Astrocyte (in vitro differentiated cells and primary cell): ENCODE data around the gene SPATA16. TPM values are rescaled to one million over a fixed set of nuclear protein-coding genes. Genes with fewer than 3 reads are reported as not detected.

Experiments used
- DNase-seq: peaks from one replicate; pipeline ENCODE4 v3.0.0-alpha.2; 2010; ENCODE audit warnings: low read depth
- FAIRE-seq: peaks from 2 replicates; lab custom pipeline; 2011; peaks lifted over from hg19 to GRCh38; lab: Jason Lieb, UNC
- H2AFZ ChIP-seq: 2 replicates; pipeline ENCODE4 v1.6.0; 2012; ENCODE audit warnings: low read depth, low read length, inconsistent platforms
- H3K27ac ChIP-seq: 2 replicates; pipeline ENCODE4 v1.5.1; 2011; ENCODE audit warnings: low read depth, low read length, inconsistent platforms
- H3K27me3 ChIP-seq: 2 replicates; pipeline ENCODE4 v1.6.0; 2011; ENCODE audit warnings: low read length, inconsistent platforms; ENCODE audit not compliant: insufficient read depth
- H3K36me3 ChIP-seq: 2 replicates; pipeline ENCODE4 v1.5.1; 2011; ENCODE audit warnings: low read length, inconsistent platforms; ENCODE audit not compliant: insufficient read depth
- H3K4me1 ChIP-seq: 2 replicates; pipeline ENCODE4 v1.5.1; 2011; ENCODE audit warnings: low read length, inconsistent platforms; ENCODE audit not compliant: insufficient read depth
- H3K4me2 ChIP-seq: 2 replicates; pipeline ENCODE4 v1.6.0; 2012; ENCODE audit warnings: low read length, inconsistent platforms
- H3K4me3 ChIP-seq: 2 replicates; pipeline ENCODE4 v1.5.1; 2011; ENCODE audit warnings: low read depth, mild to moderate bottlenecking, low read length, inconsistent platforms; ENCODE audit not compliant: insufficient read depth
- H3K79me2 ChIP-seq: 2 replicates; pipeline ENCODE4 v1.6.0; 2012; ENCODE audit warnings: mild to moderate bottlenecking, low read length, inconsistent platforms; ENCODE audit not compliant: insufficient read depth
- H3K9ac ChIP-seq: 2 replicates; pipeline ENCODE4 v1.6.0; 2012; ENCODE audit warnings: mild to moderate bottlenecking, low read length, inconsistent platforms
- H3K9me3 ChIP-seq: 2 replicates; pipeline ENCODE4 v1.5.1; 2012; ENCODE audit warnings: low read depth, mild to moderate bottlenecking, low read length, inconsistent platforms; ENCODE audit not compliant: insufficient read depth
- H4K20me1 ChIP-seq: 2 replicates; pipeline ENCODE4 v1.6.0; 2012; ENCODE audit warnings: low read length, inconsistent platforms; ENCODE audit not compliant: insufficient read depth
- H3K27ac Mint-ChIP-seq: one replicate; pipeline ENCODE4 v1.8.0; 2021; ENCODE audit warnings: mild to moderate bottlenecking, mixed read lengths; ENCODE audit not compliant: unreplicated experiment
- H3K27me3 Mint-ChIP-seq: one replicate; pipeline ENCODE4 v1.8.0; 2021; ENCODE audit warnings: low read depth, mixed read lengths; ENCODE audit not compliant: unreplicated experiment
- H3K36me3 Mint-ChIP-seq: one replicate; pipeline ENCODE4 v1.8.0; 2021; ENCODE audit warnings: low read depth, mixed read lengths; ENCODE audit not compliant: unreplicated experiment
- H3K4me1 Mint-ChIP-seq: one replicate; pipeline ENCODE4 v1.8.0; 2021; ENCODE audit warnings: low read depth, mixed read lengths; ENCODE audit not compliant: unreplicated experiment
- H3K4me3 Mint-ChIP-seq: one replicate; pipeline ENCODE4 v1.8.0; 2021; ENCODE audit warnings: mild to moderate bottlenecking, moderate library complexity, mixed read lengths; ENCODE audit not compliant: unreplicated experiment
- H3K9me3 Mint-ChIP-seq: one replicate; pipeline ENCODE4 v1.8.0; 2021; ENCODE audit warnings: mild to moderate bottlenecking, mixed read lengths; ENCODE audit not compliant: unreplicated experiment
- EZH2 ChIP-seq: IDR thresholded peaks from 2 replicates; pipeline ENCODE4 v1.6.1; 2012; ENCODE audit warnings: mild to moderate bottlenecking, low read length, inconsistent platforms; ENCODE audit not compliant: insufficient read depth
- total RNA-seq: library from RNA; stranded (reverse); gene quantifications from 2 replicates; pipeline ENCODE4 v1.2.1, GENCODE V29; 2021
- TF ChIP-seq, protein P1 (sequence below): IDR thresholded peaks from 2 replicates; pipeline ENCODE4 v1.5.1; 2011; ENCODE audit warnings: low read depth, mild to moderate bottlenecking, inconsistent platforms, low read length, moderate library complexity; ENCODE audit not compliant: insufficient read depth

SPATA16 gene
- total RNA-seq, 1 donor from 2014 or later, result not detected

DNA sequence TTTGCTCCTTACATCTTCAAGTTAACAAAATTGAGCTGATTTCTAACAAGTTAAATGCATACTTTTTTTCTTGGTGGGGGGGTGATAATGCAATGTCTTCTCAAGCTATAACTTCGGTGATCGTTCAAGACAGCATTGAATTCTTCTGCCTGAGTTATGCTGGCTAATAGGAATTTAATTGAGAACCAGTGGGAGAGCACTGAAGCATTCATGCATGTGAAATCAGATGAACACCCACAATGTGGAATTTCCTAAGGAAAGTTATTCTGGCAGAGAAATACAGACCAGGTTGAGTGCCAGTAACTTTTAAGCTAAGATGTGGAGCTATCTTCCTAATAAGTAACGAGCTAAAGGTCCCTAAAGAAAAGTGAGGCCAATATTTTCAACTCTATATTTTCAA lies 3.0 kb downstream of the SPATA16 start:
- H3K36me3 Mint-ChIP-seq, result no peaks in the 10 kb centered on the region

DNA sequence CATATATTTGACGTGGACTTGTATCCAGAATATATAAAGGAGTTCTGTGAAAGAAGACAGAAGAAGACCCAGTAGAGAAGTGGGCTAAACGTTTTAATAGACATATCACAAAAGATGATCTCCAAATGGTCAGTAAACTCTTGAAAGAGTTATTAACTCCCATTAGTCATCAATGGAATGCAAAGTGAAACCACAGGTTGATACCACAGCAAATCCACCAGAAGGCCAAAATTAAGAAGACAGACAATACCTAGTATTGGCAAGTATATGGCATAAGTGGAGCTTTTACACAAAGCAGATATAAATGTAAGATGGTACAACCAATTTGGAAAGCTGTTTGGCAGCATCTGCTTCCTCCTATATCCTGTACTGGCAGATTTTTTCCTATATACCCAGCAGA lies 6.0 kb downstream of the SPATA16 start:
- no peak overlapping the region for H3K27ac Mint-ChIP-seq
- no peaks in the 10 kb centered on the region for H3K9me3 Mint-ChIP-seq
- Histone ChIP-seq H2AFZ (no peak overlapping the region), H3K9me3 (no peaks in the 10 kb centered on the region), H3K79me2 (no peaks in the 10 kb centered on the region), H3K4me2 (no peak overlapping the region), H3K4me3 (no peak overlapping the region), H3K4me1 (no peaks in the 10 kb centered on the region), H3K27me3 (no peaks in the 10 kb centered on the region), H4K20me1 (no peaks in the 10 kb centered on the region), H3K27ac (no peak overlapping the region), H3K36me3 (no peaks in the 10 kb centered on the region), H3K9ac (no peak overlapping the region)
- FAIRE-seq, result no peak
- H3K4me3 Mint-ChIP-seq, result no peak overlapping the region
- H3K36me3 Mint-ChIP-seq, result no peaks in the 10 kb centered on the region
- H3K4me1 Mint-ChIP-seq, result peaks cover 13% of the 10 kb centered on the region
- no peaks in the 10 kb centered on the region for H3K27me3 Mint-ChIP-seq
- TF ChIP-seq, protein P1, sequence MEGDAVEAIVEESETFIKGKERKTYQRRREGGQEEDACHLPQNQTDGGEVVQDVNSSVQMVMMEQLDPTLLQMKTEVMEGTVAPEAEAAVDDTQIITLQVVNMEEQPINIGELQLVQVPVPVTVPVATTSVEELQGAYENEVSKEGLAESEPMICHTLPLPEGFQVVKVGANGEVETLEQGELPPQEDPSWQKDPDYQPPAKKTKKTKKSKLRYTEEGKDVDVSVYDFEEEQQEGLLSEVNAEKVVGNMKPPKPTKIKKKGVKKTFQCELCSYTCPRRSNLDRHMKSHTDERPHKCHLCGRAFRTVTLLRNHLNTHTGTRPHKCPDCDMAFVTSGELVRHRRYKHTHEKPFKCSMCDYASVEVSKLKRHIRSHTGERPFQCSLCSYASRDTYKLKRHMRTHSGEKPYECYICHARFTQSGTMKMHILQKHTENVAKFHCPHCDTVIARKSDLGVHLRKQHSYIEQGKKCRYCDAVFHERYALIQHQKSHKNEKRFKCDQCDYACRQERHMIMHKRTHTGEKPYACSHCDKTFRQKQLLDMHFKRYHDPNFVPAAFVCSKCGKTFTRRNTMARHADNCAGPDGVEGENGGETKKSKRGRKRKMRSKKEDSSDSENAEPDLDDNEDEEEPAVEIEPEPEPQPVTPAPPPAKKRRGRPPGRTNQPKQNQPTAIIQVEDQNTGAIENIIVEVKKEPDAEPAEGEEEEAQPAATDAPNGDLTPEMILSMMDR, result no peak
- no peak for TF ChIP-seq EZH2
- peak; percentile 66 for DNase-seq

More for the DNA sequence above, 3.0 kb downstream of the SPATA16 start:
- Mint-ChIP-seq H3K9me3 (no peaks in the 10 kb centered on the region), H3K4me3 (no peak overlapping the region), H3K27me3 (no peaks in the 10 kb centered on the region), H3K4me1 (peaks cover 13% of the 10 kb centered on the region), H3K27ac (no peak overlapping the region)
- Histone ChIP-seq H2AFZ (no peak overlapping the region), H3K4me1 (no peaks in the 10 kb centered on the region), H3K9me3 (no peaks in the 10 kb centered on the region), H3K9ac (no peak overlapping the region), H3K27me3 (no peaks in the 10 kb centered on the region), H4K20me1 (no peaks in the 10 kb centered on the region), H3K79me2 (no peaks in the 10 kb centered on the region), H3K36me3 (no peaks in the 10 kb centered on the region), H3K4me3 (no peak overlapping the region), H3K4me2 (peak overlapping the region; percentile 37), H3K27ac (no peak overlapping the region)
- TF ChIP-seq EZH2, result no peak
- TF ChIP-seq, protein P1, result no peak
- DNase-seq (peak; percentile 74), FAIRE-seq (no peak)

DNA sequence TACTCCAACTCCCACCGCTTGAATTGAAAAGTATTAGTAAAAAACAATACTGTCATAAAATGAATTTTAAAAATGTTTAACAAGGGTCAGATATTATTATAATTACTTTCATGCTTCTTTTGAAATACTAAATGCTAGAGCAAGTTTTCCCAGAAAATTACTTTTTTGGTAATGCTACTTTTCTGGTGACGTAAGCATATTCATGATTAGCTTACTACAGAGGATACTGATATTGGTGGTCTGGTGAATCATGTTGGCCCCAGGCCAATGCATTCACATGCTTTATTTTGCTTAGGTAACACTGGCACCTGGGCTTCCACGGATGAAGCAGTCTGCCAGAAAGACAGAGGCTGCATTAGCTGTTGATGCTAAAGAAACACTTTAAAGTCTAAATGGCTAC lies 12.4 kb downstream of the SPATA16 start:
- Histone ChIP-seq H3K36me3 (no peaks in the 10 kb centered on the region), H3K79me2 (no peaks in the 10 kb centered on the region), H3K27me3 (no peaks in the 10 kb centered on the region), H3K9ac (no peak overlapping the region), H3K4me1 (no peaks in the 10 kb centered on the region), H3K27ac (no peak overlapping the region), H3K4me3 (no peak overlapping the region), H3K9me3 (no peaks in the 10 kb centered on the region), H4K20me1 (no peaks in the 10 kb centered on the region), H2AFZ (no peak overlapping the region), H3K4me2 (no peak overlapping the region)
- H3K27ac Mint-ChIP-seq, result no peak overlapping the region
- no peak overlapping the region for H3K4me3 Mint-ChIP-seq
- no peak for FAIRE-seq
- no peak for TF ChIP-seq EZH2
- TF ChIP-seq, protein P1, result no peak
- no peaks in the 10 kb centered on the region for H3K36me3 Mint-ChIP-seq
- no peaks in the 10 kb centered on the region for H3K4me1 Mint-ChIP-seq
- H3K27me3 Mint-ChIP-seq, result no peaks in the 10 kb centered on the region
- DNase-seq, result no peak
- no peaks in the 10 kb centered on the region for H3K9me3 Mint-ChIP-seq
